GM21723 (cell line): ENCODE results near the gene MAB21L3.

Source experiments
- ATAC-seq: cut with Tn5 transposase; IDR thresholded peaks from one replicate; pipeline ENCODE4 v1.9.1; 2021; ENCODE audit warnings: mild to moderate bottlenecking, moderate library complexity; ENCODE audit not compliant: unreplicated experiment

Gene MAB21L3

GRCh38 chr1:116110567-116111523, at the start of gene MAB21L3:
Gene MAB21L3, plus strand, starts transcription at chr1:116111399. Its CDS starts 1,217 bp downstream, at chr1:116112616.
- peak; percentile 76 for ATAC-seq

GRCh38 chr1:116062201-116062600, 49.0 kb upstream of the MAB21L3 start:
- ATAC-seq, result no peak

GRCh38 chr1:116064616-116065015, 46.6 kb upstream of the MAB21L3 start:
- no peak for ATAC-seq

GRCh38 chr1:116066868-116067565, 44.2 kb upstream of the MAB21L3 start:
- no peak for ATAC-seq

GRCh38 chr1:116067566-116067890, 43.7 kb upstream of the MAB21L3 start:
- no peak for ATAC-seq

GRCh38 chr1:116075575-116075974, 35.6 kb upstream of the MAB21L3 start:
- no peak for ATAC-seq

GRCh38 chr1:116075990-116076389, 35.2 kb upstream of the MAB21L3 start:
- no peak for ATAC-seq

- no peak for ATAC-seq
Measured at GRCh38 chr1:116076831-116077230, 34.4 kb upstream of the MAB21L3 start.

- no peak for ATAC-seq
Measured at GRCh38 chr1:116078699-116079223, 32.4 kb upstream of the MAB21L3 start.

- ATAC-seq, result no peak
Measured at GRCh38 chr1:116087628-116088027, 23.6 kb upstream of the MAB21L3 start.

GRCh38 chr1:116089870-116090269, 21.3 kb upstream of the MAB21L3 start:
- no peak for ATAC-seq

- no peak for ATAC-seq
Measured at GRCh38 chr1:116091083-116091482, 20.1 kb upstream of the MAB21L3 start.

- ATAC-seq, result no peak
Measured at GRCh38 chr1:116092752-116093489, 18.3 kb upstream of the MAB21L3 start.

- ATAC-seq, result no peak
Measured at GRCh38 chr1:116095027-116095426, 16.2 kb upstream of the MAB21L3 start.

- ATAC-seq, result no peak
Measured at GRCh38 chr1:116096013-116096618, 15.1 kb upstream of the MAB21L3 start.

GRCh38 chr1:116097626-116098025, 13.6 kb upstream of the MAB21L3 start:
- ATAC-seq, result no peak

- ATAC-seq, result no peak
Measured at GRCh38 chr1:116099379-116099778, 11.8 kb upstream of the MAB21L3 start.

- no peak for ATAC-seq
Measured at GRCh38 chr1:116099919-116100318, 11.3 kb upstream of the MAB21L3 start.

GRCh38 chr1:116104667-116105066, 6.5 kb upstream of the MAB21L3 start:
- ATAC-seq, result no peak

- ATAC-seq, result no peak
Measured at GRCh38 chr1:116105996-116106395, 5.2 kb upstream of the MAB21L3 start.

GRCh38 chr1:116106646-116107045, 4.6 kb upstream of the MAB21L3 start:
- ATAC-seq, result no peak
